SW480 (cell line): ENCODE results near the gene BIN2.
"Not testable (repeated sequence)": the region's sequence is repeated elsewhere in the genome, so short reads cannot be mapped to it uniquely, and the experiment has no call there.

Experiments
- DNase-seq: peaks from one replicate; pipeline ENCODE4 v3.0.0-alpha.2; 2016; ENCODE audit warnings: low spot score

The BIN2 gene

GRCh38 chr12:51311389-51311788 is 12.6 kb downstream of the BIN2 start:
- no peak for DNase-seq

GRCh38 chr12:51307655-51308593 is 16.1 kb downstream of the BIN2 start:
- DNase-seq: peak; percentile 21

GRCh38 chr12:51306507-51306906 is 17.5 kb downstream of the BIN2 start:
- DNase-seq: no peak

- DNase-seq: not testable (repeated sequence)
Observed at GRCh38 chr12:51300768-51301167, 23.2 kb downstream of the BIN2 start.

GRCh38 chr12:51295651-51296050 is 28.3 kb downstream of the BIN2 start:
- no peak for DNase-seq

- DNase-seq: not testable (repeated sequence)
Observed at GRCh38 chr12:51294097-51294496, 29.9 kb downstream of the BIN2 start.

- no peak for DNase-seq
Observed at GRCh38 chr12:51293696-51294095, 30.3 kb downstream of the BIN2 start.

GRCh38 chr12:51291603-51292513 is 32.1 kb downstream of the BIN2 start:
- DNase-seq: not testable (repeated sequence)

GRCh38 chr12:51285843-51286242 is 38.1 kb downstream of the BIN2 start:
- DNase-seq: no peak

- peak; percentile 12 for DNase-seq
Observed at GRCh38 chr12:51281202-51281924, 42.6 kb downstream of the BIN2 start.

- no peak for DNase-seq
Observed at GRCh38 chr12:51275088-51275487, 48.9 kb downstream of the BIN2 start.

- not testable (repeated sequence) for DNase-seq
Observed at GRCh38 chr12:51272810-51273209, 51.2 kb downstream of the BIN2 start.

- peak; percentile 92 for DNase-seq
Observed at GRCh38 chr12:51270951-51271518, 52.9 kb downstream of the BIN2 start.

GRCh38 chr12:51270067-51270950 is 53.7 kb downstream of the BIN2 start, which contains the start of gene SMAGP:
SMAGP (minus strand) TSS chr12:51270415; CDS start chr12:51269278, 1,137 bp downstream.
- DNase-seq: peak; percentile 76

GRCh38 chr12:51269174-51270066 is 54.6 kb downstream of the BIN2 start:
- DNase-seq: peak; percentile 80

- DNase-seq: no peak
Observed at GRCh38 chr12:51265024-51265423, 59.0 kb downstream of the BIN2 start.

GRCh38 chr12:51264297-51264696 is 59.7 kb downstream of the BIN2 start:
- no peak for DNase-seq

GRCh38 chr12:51263341-51263740 is 60.6 kb downstream of the BIN2 start:
- no peak for DNase-seq

- DNase-seq: peak; percentile 48
Observed at GRCh38 chr12:51262758-51263177, 61.2 kb downstream of the BIN2 start.
